Large intestine (tissue), 3 donors: Measurements from ENCODE around the gene TBC1D9. TPM values are rescaled to one million over a fixed set of nuclear protein-coding genes. Genes with fewer than 3 reads are reported as not detected.

Experiments
- DNase-seq, 2 donors: peaks; one replicate each; pipeline versions ENCODE4 v3.0.0 to v3.0.0-alpha.2; 2013
- H3K27ac ChIP-seq: one replicate; pipeline ENCODE4 v1.5.1; 2013; ENCODE audit warnings: low read length
- H3K27me3 ChIP-seq: 2 replicates; pipeline ENCODE4 v1.6.1; 2013; ENCODE audit warnings: low read length; ENCODE audit not compliant: control insufficient read depth, insufficient read depth
- H3K36me3 ChIP-seq: 2 replicates; pipeline ENCODE4 v1.6.1; 2013; ENCODE audit warnings: low read length; ENCODE audit not compliant: control insufficient read depth, insufficient read depth
- H3K4me1 ChIP-seq: one replicate; pipeline ENCODE4 v1.6.1; 2013; ENCODE audit warnings: low read length; ENCODE audit not compliant: control insufficient read depth, insufficient read depth
- H3K4me3 ChIP-seq: one replicate; pipeline ENCODE4 v1.5.1; 2013; ENCODE audit warnings: low read length
- H3K9me3 ChIP-seq: one replicate; pipeline ENCODE4 v1.6.1; 2013; ENCODE audit warnings: mild to moderate bottlenecking, low read depth, low read length, moderate library complexity; ENCODE audit not compliant: control insufficient read depth
- WGBS: methylation state at CpG from one replicate; pipeline ENCODE4 v1.1.5; 2013; ENCODE audit warnings: low lambda C conversion rate; ENCODE audit not compliant: insufficient coverage; 5-methylcytosine and 5-hydroxymethylcytosine counted together
- polyA plus RNA-seq: library from polyadenylated mRNA; unstranded; fragments of 120-200 nt; gene quantifications from one replicate; pipeline ENCODE4 v1.2.1, GENCODE V29; 2013

TBC1D9 gene
- polyA plus RNA-seq, 1 donor = 27.9 TPM

GRCh38 chr4:140602714-140603113, 153.5 kb downstream of the TBC1D9 start:
- no peak for DNase-seq
- H3K27me3 ChIP-seq = no peaks in the 10 kb centered on the region
- no CpG with 5 or more reads among the region's 2 CpGs for WGBS
- H3K4me3 ChIP-seq = no peak overlapping the region
- no peaks in the 10 kb centered on the region for H3K4me1 ChIP-seq
- no peaks in the 10 kb centered on the region for H3K36me3 ChIP-seq
- H3K27ac ChIP-seq = no peak overlapping the region
- no peaks in the 10 kb centered on the region for H3K9me3 ChIP-seq

- Histone ChIP-seq H3K36me3 (no peaks in the 10 kb centered on the region), H3K4me1 (no peaks in the 10 kb centered on the region), H3K9me3 (no peaks in the 10 kb centered on the region), H3K27me3 (no peaks in the 10 kb centered on the region), H3K4me3 (no peak overlapping the region), H3K27ac (no peak overlapping the region)
- no peak for DNase-seq
- WGBS = no CpG with 5 or more reads among the region's 8 CpGs
Observed at GRCh38 chr4:140600408-140600807, 155.8 kb downstream of the TBC1D9 start.

DNA sequence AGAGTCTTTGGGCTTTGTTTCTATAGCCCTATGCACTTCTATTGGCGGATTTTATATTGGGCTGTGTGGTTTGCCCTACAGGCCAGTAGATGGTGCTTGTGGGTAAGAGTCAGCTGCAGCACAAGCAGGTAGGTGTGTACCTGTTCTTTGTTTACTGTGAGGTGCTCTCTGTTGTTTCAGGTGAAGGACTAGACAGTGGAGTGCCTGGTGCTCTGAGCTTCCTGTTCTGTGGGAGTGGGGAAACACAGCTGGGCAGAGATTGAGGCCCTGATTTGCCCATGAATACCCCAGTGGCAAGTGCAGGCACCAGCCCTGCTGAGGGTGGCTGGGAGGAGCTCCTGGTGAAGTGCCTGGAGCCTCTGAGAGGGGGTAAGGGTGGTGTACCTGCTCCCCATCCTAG, 161.1 kb downstream of the TBC1D9 start:
- Histone ChIP-seq H3K36me3 (no peaks in the 10 kb centered on the region), H3K4me3 (no peak overlapping the region), H3K4me1 (no peaks in the 10 kb centered on the region), H3K27me3 (no peaks in the 10 kb centered on the region), H3K27ac (no peak overlapping the region), H3K9me3 (no peaks in the 10 kb centered on the region)
- WGBS = no CpG with 5 or more reads among the region's 1 CpG
- DNase-seq = peak; percentile 21 to 45

DNA sequence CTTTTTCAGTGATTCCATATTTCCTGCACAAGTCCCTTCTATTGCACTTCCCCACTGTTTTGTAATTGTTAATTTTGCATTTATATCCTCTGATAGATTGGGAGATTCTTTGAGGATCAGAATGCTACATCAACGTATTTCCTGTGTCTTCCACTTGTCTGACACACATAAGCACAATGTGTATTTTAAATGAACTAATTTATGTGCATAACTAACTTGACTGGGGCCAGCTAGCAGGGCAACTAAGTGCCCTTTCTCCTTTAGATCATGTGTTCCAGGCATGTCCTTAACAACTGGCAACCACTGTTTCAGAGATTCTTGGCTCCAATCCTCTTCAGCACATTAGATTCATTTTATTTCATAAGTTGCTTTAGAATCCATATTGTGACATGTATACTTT, 171.7 kb downstream of the TBC1D9 start:
- H3K9me3 ChIP-seq = no peaks in the 10 kb centered on the region
- no peak for DNase-seq
- H3K27ac ChIP-seq = no peak overlapping the region
- H3K4me1 ChIP-seq = no peaks in the 10 kb centered on the region
- no peak overlapping the region for H3K4me3 ChIP-seq
- no CpG with 5 or more reads among the region's 1 CpG for WGBS
- H3K36me3 ChIP-seq = no peaks in the 10 kb centered on the region
- H3K27me3 ChIP-seq = peaks cover 12% of the 10 kb centered on the region

GRCh38 chr4:140581078-140581477, 175.1 kb downstream of the TBC1D9 start:
- no peaks in the 10 kb centered on the region for H3K9me3 ChIP-seq
- WGBS = 100% methylated on average over 1 of the region's 3 CpGs
- H3K4me1 ChIP-seq = no peaks in the 10 kb centered on the region
- no peak overlapping the region for H3K4me3 ChIP-seq
- no peaks in the 10 kb centered on the region for H3K36me3 ChIP-seq
- no peak overlapping the region for H3K27ac ChIP-seq
- no peak for DNase-seq
- peaks cover 39% of the 10 kb centered on the region for H3K27me3 ChIP-seq

DNA sequence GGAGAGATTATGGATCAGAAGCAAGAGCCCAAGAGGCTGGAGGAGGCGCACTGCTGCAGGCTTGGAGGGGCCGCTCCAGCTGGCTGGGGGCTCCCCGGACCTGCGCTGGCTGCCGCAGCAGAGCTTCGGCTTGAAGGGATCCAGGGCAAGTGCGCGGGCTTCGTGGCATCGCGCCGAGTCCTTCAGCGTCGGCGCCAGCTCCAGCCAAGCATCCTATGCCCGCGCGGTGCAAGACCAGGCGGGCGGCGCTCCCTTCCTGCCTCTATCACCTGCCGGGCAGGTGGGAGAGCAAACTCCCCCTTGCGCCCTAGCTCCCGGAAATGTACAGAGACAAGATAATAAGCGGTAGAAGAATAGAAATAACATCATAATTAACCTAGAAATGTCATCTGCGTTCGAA, 176.9 kb downstream of the TBC1D9 start:
- Histone ChIP-seq H3K27me3 (peaks cover 42% of the 10 kb centered on the region), H3K36me3 (no peaks in the 10 kb centered on the region), H3K27ac (no peak overlapping the region), H3K4me1 (no peaks in the 10 kb centered on the region), H3K4me3 (no peak overlapping the region), H3K9me3 (no peaks in the 10 kb centered on the region)
- no peak for DNase-seq
- WGBS = 19% methylated on average over 4 of the region's 27 CpGs

DNA sequence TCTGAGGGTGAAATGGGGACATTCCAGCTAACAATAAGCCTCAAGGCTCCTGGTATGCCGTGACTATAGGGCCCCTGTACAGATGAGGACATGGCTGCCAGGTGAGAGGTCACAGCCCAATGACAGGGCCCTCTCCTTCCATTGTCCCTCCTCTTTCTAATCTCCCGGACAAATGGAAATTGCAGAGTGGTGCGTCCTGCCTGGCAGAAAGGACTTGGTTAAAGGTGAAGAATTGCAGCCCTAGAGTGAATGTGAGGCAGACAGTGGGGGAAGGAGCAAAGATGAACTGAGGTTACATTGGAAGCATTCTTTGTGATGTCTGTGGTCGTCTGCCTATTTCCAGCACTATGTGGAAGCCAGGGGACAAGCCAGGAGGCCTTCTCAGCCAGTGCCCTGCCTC, 180.7 kb downstream of the TBC1D9 start:
- no peaks in the 10 kb centered on the region for H3K36me3 ChIP-seq
- H3K4me1 ChIP-seq = no peaks in the 10 kb centered on the region
- DNase-seq = no peak
- H3K9me3 ChIP-seq = no peaks in the 10 kb centered on the region
- peaks cover 49% of the 10 kb centered on the region for H3K27me3 ChIP-seq
- H3K27ac ChIP-seq = no peak overlapping the region
- no CpG with 5 or more reads among the region's 4 CpGs for WGBS
- H3K4me3 ChIP-seq = no peak overlapping the region

GRCh38 chr4:140571620-140572019, 184.6 kb downstream of the TBC1D9 start:
- H3K9me3 ChIP-seq = peaks cover 4% of the 10 kb centered on the region
- no peak for DNase-seq
- no peak overlapping the region for H3K4me3 ChIP-seq
- H3K27ac ChIP-seq = no peak overlapping the region
- H3K4me1 ChIP-seq = peaks cover 3% of the 10 kb centered on the region
- H3K27me3 ChIP-seq = peaks cover 55% of the 10 kb centered on the region
- H3K36me3 ChIP-seq = no peaks in the 10 kb centered on the region
- 100% methylated on average over 1 of the region's 2 CpGs for WGBS

Other genes starting within 250 kb of the TBC1D9 start
- gene ELMOD2, start 232.2 kb downstream of the TBC1D9 start, polyA plus RNA-seq = 30.3 TPM
- not detected for gene UCP1, start 187.4 kb downstream of the TBC1D9 start, polyA plus RNA-seq